ENCODE measurements around the gene BST2. TPM values are rescaled to one million over a fixed set of nuclear protein-coding genes. Genes with fewer than 3 reads are reported as not detected.

Gene BST2
- total and polyA plus RNA-seq, 10 of the 15 experiments (the other 5 are each of a cell fraction or from before 2014, with no cell fraction given), result 16.6 to 372 (median 264) TPM

GRCh38 chr19:17394891-17395415 is 10.5 kb downstream of the BST2 start:
- Histone ChIP-seq H3K9ac (ENCODE audit: control insufficient read depth, insufficient read depth, low read length) (no peak overlapping the region), H3K4me2 (ENCODE audit: control insufficient read depth, insufficient read depth) (0 out of 2 replicates have a peak overlapping the region, but pooled peaks have one; percentile 3)
- TF ChIP-seq ZNF622 (IDR thresholded peaks at IDR 0.05) (no peak), RAD21 (IDR thresholded peaks at IDR 0.05; ENCODE audit: insufficient read depth, low read depth, low read length) (peak; percentile 62), SPI1 (IDR thresholded peaks at IDR 0.05; ENCODE audit: borderline replicate concordance, insufficient read depth, low read depth, low read length) (no peak), MYC (IDR thresholded peaks at IDR 0.05; ENCODE audit: insufficient read depth, insufficient read length, insufficient replicate concordance, low read length, severe bottlenecking) (no peak), MEF2B (IDR thresholded peaks at IDR 0.05; ENCODE audit: partially characterized antibody, poor library complexity, severe bottlenecking) (no peak), NFYA (IDR thresholded peaks at IDR 0.05; ENCODE audit: borderline replicate concordance, low read depth, low read length) (no peak), SREBF1 (IDR thresholded peaks at IDR 0.05; ENCODE audit: low read length) (no peak), JUNB (IDR thresholded peaks at IDR 0.05) (no peak), ESRRA (IDR thresholded peaks at IDR 0.05; ENCODE audit: low read length) (no peak), HDGF (IDR thresholded peaks at IDR 0.05) (peak; percentile 94), ZSCAN29 (IDR thresholded peaks at IDR 0.05) (no peak), MTA3 (IDR thresholded peaks at IDR 0.05; ENCODE audit: borderline replicate concordance, low read length) (no peak), ATF7 (IDR thresholded peaks at IDR 0.05; ENCODE audit: low read depth) (0 out of 2 replicates have a peak, but pooled peaks have one; percentile 37), CEBPB (IDR thresholded peaks at IDR 0.05; ENCODE audit: borderline replicate concordance in 1 of 2, low read depth in 2 of 2, low read length in 2 of 2) (no peak), POLR2AphosphoS2 (IDR thresholded peaks at IDR 0.05; ENCODE audit: low read depth, low read length) (no peak), YBX1 (IDR thresholded peaks at IDR 0.05) (no peak), IRF3 (IDR thresholded peaks at IDR 0.05) (no peak), KDM1A (IDR thresholded peaks at IDR 0.05; ENCODE audit: borderline replicate concordance) (peak; percentile 76; the same call in 1 of the 2 replicates), SMC3 (IDR thresholded peaks at IDR 0.05; ENCODE audit: borderline replicate concordance, low read length) (peak; percentile 60), PAX8 (IDR thresholded peaks at IDR 0.05) (no peak), IKZF1 (conservative IDR thresholded peaks at IDR 0.05) (0 out of 2 replicates have a peak, but pooled peaks have one; percentile 4), IRF4 (IDR thresholded peaks at IDR 0.05; ENCODE audit: low read depth, low read length) (no peak), RB1 (IDR thresholded peaks at IDR 0.05; ENCODE audit: borderline replicate concordance) (peak; percentile 65; the same call in 1 of the 2 replicates)

More at GRCh38 chr19:17394891-17395415, 10.5 kb downstream of the BST2 start:
- no peak overlapping the region for H3K4me3 ChIP-seq
- H4K20me1 ChIP-seq (ENCODE audit: control insufficient read depth, insufficient read depth), result no peaks in the 10 kb centered on the region
- H3K27me3 ChIP-seq (replicated peaks in 1 of 2; ENCODE audit: control insufficient read depth in 2 of 2, insufficient read depth in 2 of 2, low read length in 1 of 2), result peaks cover 2% of the 10 kb centered on the region in 2 experiments; a peak in 3 of 4 replicates
- DNase-seq (ENCODE audit: low read depth, low spot score) (no peak), ATAC-seq (peak; percentile 74), FAIRE-seq (peak; percentile 70)
- CTCF ChIA-PET, result interaction anchor here (0.8 to 4.0 kb wide), 7 partner anchors 9 to 91 kb away, joined by 3 to 36 read pairs (median 7); no protein-coding TSS in a partner anchor
- no TSS peak for BruUV-seq (replicated peaks)
- no peaks in the 10 kb centered on the region; the same call in 2 of the 3 replicates for H3K9me3 ChIP-seq (replicated peaks; ENCODE audit: control insufficient read depth, insufficient read depth, low read length)
- intact Hi-C loops (cut with micrococcal nuclease; ENCODE audit: unreplicated experiment), result loop anchor here (1.0 kb wide), 1 partner anchor 71 kb away; no protein-coding TSS in a partner anchor
- RAD21 ChIA-PET (ENCODE audit: unreplicated experiment), result interaction anchor here (1.2 kb wide), 1 partner anchor 25 kb away, joined by 4 read pairs; the partner anchor contains the start of gene MVB12A
- POLR2A ChIA-PET, result interaction anchor here (0.5 kb wide), 1 partner anchor 77 kb away, joined by 5 read pairs; no protein-coding TSS in a partner anchor
- in situ Hi-C loops (cut with MboI), result loop anchor here (5.0 kb wide), 1 partner anchor 72 kb away; no protein-coding TSS in a partner anchor
- SMC1A ChIA-PET (ENCODE audit: uncharacterized antibody, unreplicated experiment), result interaction anchor here (0.7 to 1.2 kb wide), 2 partner anchors 21 to 50 kb away, joined by 3 read pairs; no protein-coding TSS in a partner anchor
- H3K36me3 ChIP-seq (ENCODE audit: control insufficient read depth in 2 of 2, insufficient read depth in 2 of 2, low read length in 1 of 2), result peaks cover 3 to 9% of the 10 kb centered on the region in 2 experiments; a peak in 2 of 4 replicates
- H3K4me1 ChIP-seq (ENCODE audit: control insufficient read depth, insufficient read depth, low read length), result peaks cover 9% of the 10 kb centered on the region
- H3K27ac ChIP-seq (ENCODE audit: control insufficient read depth, insufficient read depth), result no peak overlapping the region
- no peak overlapping the region for H2AFZ ChIP-seq (ENCODE audit: control insufficient read depth, low read depth, low read length)
- H3K79me2 ChIP-seq (ENCODE audit: control insufficient read depth, insufficient read depth, low read length), result no peaks in the 10 kb centered on the region
- 21% methylated on average over 19 of the region's 19 CpGs for WGBS (ENCODE audit: insufficient coverage, insufficient replicate concordance, low lambda C conversion rate, missing lambda C conversion rate)
